ENCODE data around the gene SAC3D1. TPM values are rescaled to one million over a fixed set of nuclear protein-coding genes. Genes with fewer than 3 reads are reported as not detected.

SAC3D1 gene
- total and polyA plus RNA-seq, 2 experiments from 2014 or later: 12.8 to 14.9 TPM

- no peak overlapping the region for H3K27ac ChIP-seq
- no peak overlapping the region for H2AFZ ChIP-seq
- no peaks in the 10 kb centered on the region for H3K9me3 ChIP-seq (ENCODE audit: low read depth)
- 58 to 67% methylated on average over 4 of the region's 4 CpGs for WGBS, 2 experiments (ENCODE audit: low coverage in 1 of 2, low lambda C conversion rate in 2 of 2, missing lambda C conversion rate in 2 of 2)
- H3K4me1 ChIP-seq (ENCODE audit: insufficient read depth): no peaks in the 10 kb centered on the region
- no peaks in the 10 kb centered on the region for H3K36me3 ChIP-seq (ENCODE audit: low read depth)
- in situ Hi-C loops (cut with MboI): no loop called here
- H4K20me1 ChIP-seq (ENCODE audit: insufficient read depth): no peaks in the 10 kb centered on the region
- no peaks in the 10 kb centered on the region for H3K79me2 ChIP-seq (ENCODE audit: insufficient read depth)
- no peak overlapping the region for H3K4me3 ChIP-seq
- no peak for DNase-seq
- TF ChIP-seq EZH2phosphoT487 (IDR thresholded peaks at IDR 0.05; ENCODE audit: insufficient read depth, low read depth) (no peak), EZH2 (IDR thresholded peaks at IDR 0.05; ENCODE audit: insufficient read depth, poor library complexity, severe bottlenecking) (no peak)
- H3F3A ChIP-seq (ENCODE audit: insufficient read depth): no peaks in the 10 kb centered on the region
- no peak overlapping the region for H3K4me2 ChIP-seq (ENCODE audit: unreplicated experiment)
- H3K27me3 ChIP-seq (replicated peaks; ENCODE audit: insufficient read depth): no peaks in the 10 kb centered on the region
- no peaks in the 10 kb centered on the region for H3K9me2 ChIP-seq (ENCODE audit: insufficient read depth)
- no peak overlapping the region for H3K9ac ChIP-seq
These were observed 31.1 kb downstream of the SAC3D1 start for GRCh38 chr11:65071907-65072630.

- Histone ChIP-seq H3K9me3 (ENCODE audit: low read depth) (no peaks in the 10 kb centered on the region), H3K27me3 (replicated peaks; ENCODE audit: insufficient read depth) (no peaks in the 10 kb centered on the region), H2AFZ (no peak overlapping the region), H3K4me3 (no peak overlapping the region), H3K4me1 (ENCODE audit: insufficient read depth) (no peaks in the 10 kb centered on the region), H3K79me2 (ENCODE audit: insufficient read depth) (peaks cover under 1% of the 10 kb centered on the region; the same call in 1 of the 2 replicates), H3K9ac (no peak overlapping the region), H3K36me3 (ENCODE audit: low read depth) (no peaks in the 10 kb centered on the region), H4K20me1 (ENCODE audit: insufficient read depth) (no peaks in the 10 kb centered on the region), H3F3A (ENCODE audit: insufficient read depth) (no peaks in the 10 kb centered on the region), H3K9me2 (ENCODE audit: insufficient read depth) (no peaks in the 10 kb centered on the region), H3K27ac (no peak overlapping the region), H3K4me2 (ENCODE audit: unreplicated experiment) (no peak overlapping the region)
- no peak for TF ChIP-seq EZH2 (IDR thresholded peaks at IDR 0.05; ENCODE audit: insufficient read depth, poor library complexity, severe bottlenecking)
- TF ChIP-seq EZH2phosphoT487 (IDR thresholded peaks at IDR 0.05; ENCODE audit: insufficient read depth, low read depth): no peak
- in situ Hi-C loops (cut with MboI): no loop called here
- no peak for DNase-seq
- WGBS, 2 experiments (ENCODE audit: low coverage in 1 of 2, low lambda C conversion rate in 2 of 2, missing lambda C conversion rate in 2 of 2): 65 to 67% methylated on average over 1 of the region's 1 CpG
These were observed 31.6 kb downstream of the SAC3D1 start for GRCh38 chr11:65072631-65072966.

- Histone ChIP-seq H3K27ac (no peak overlapping the region), H3K4me2 (ENCODE audit: unreplicated experiment) (no peak overlapping the region), H3K9me2 (ENCODE audit: insufficient read depth) (no peaks in the 10 kb centered on the region), H3K36me3 (ENCODE audit: low read depth) (no peaks in the 10 kb centered on the region), H3K79me2 (ENCODE audit: insufficient read depth) (peaks cover 41% of the 10 kb centered on the region), H4K20me1 (ENCODE audit: insufficient read depth) (no peaks in the 10 kb centered on the region), H3K27me3 (replicated peaks; ENCODE audit: insufficient read depth) (no peaks in the 10 kb centered on the region), H2AFZ (no peak overlapping the region), H3K4me3 (no peak overlapping the region), H3K9ac (no peak overlapping the region), H3F3A (ENCODE audit: insufficient read depth) (no peaks in the 10 kb centered on the region), H3K4me1 (ENCODE audit: insufficient read depth) (no peaks in the 10 kb centered on the region), H3K9me3 (ENCODE audit: low read depth) (no peaks in the 10 kb centered on the region)
- DNase-seq: peak; percentile 38
- 73 to 74% methylated on average over 4 of the region's 4 CpGs for WGBS, 2 experiments (ENCODE audit: low coverage in 1 of 2, low lambda C conversion rate in 2 of 2, missing lambda C conversion rate in 2 of 2)
- in situ Hi-C loops (cut with MboI): no loop called here
- TF ChIP-seq EZH2phosphoT487 (IDR thresholded peaks at IDR 0.05; ENCODE audit: insufficient read depth, low read depth): no peak
- no peak for TF ChIP-seq EZH2 (IDR thresholded peaks at IDR 0.05; ENCODE audit: insufficient read depth, poor library complexity, severe bottlenecking)
These were observed 36.4 kb downstream of the SAC3D1 start for GRCh38 chr11:65077451-65077850.

GRCh38 chr11:65078151-65078550 lies 37.1 kb downstream of the SAC3D1 start:
- no peaks in the 10 kb centered on the region for H3K9me2 ChIP-seq (ENCODE audit: insufficient read depth)
- H3K27me3 ChIP-seq (replicated peaks; ENCODE audit: insufficient read depth): no peaks in the 10 kb centered on the region
- no peaks in the 10 kb centered on the region for H4K20me1 ChIP-seq (ENCODE audit: insufficient read depth)
- H3K4me2 ChIP-seq (ENCODE audit: unreplicated experiment): no peak overlapping the region
- H3K9ac ChIP-seq: no peak overlapping the region
- TF ChIP-seq EZH2phosphoT487 (IDR thresholded peaks at IDR 0.05; ENCODE audit: insufficient read depth, low read depth): no peak
- whole genome bisulfite sequencing, 2 experiments (ENCODE audit: low coverage in 1 of 2, low lambda C conversion rate in 2 of 2, missing lambda C conversion rate in 2 of 2): 69 to 80% methylated on average over 3 of the region's 3 CpGs
- H3K9me3 ChIP-seq (ENCODE audit: low read depth): no peaks in the 10 kb centered on the region
- no peak overlapping the region for H2AFZ ChIP-seq
- no peak overlapping the region for H3K27ac ChIP-seq
- H3K4me3 ChIP-seq: no peak overlapping the region
- H3K4me1 ChIP-seq (ENCODE audit: insufficient read depth): no peaks in the 10 kb centered on the region
- peak; percentile 46 for DNase-seq
- H3F3A ChIP-seq (ENCODE audit: insufficient read depth): no peaks in the 10 kb centered on the region
- H3K79me2 ChIP-seq (ENCODE audit: insufficient read depth): peaks cover 48% of the 10 kb centered on the region
- in situ Hi-C loops (cut with MboI): no loop called here
- H3K36me3 ChIP-seq (ENCODE audit: low read depth): no peaks in the 10 kb centered on the region
